GM21526 (cell line): Measurements from ENCODE around the gene IER3.

Experiments used
- ATAC-seq: cut with Tn5 transposase; IDR thresholded peaks from one replicate; pipeline ENCODE4 v1.9.1; 2021; ENCODE audit warnings: moderate library complexity; ENCODE audit not compliant: unreplicated experiment, low FRiP score

Gene IER3

GRCh38 chr6:30711758-30712380, 32.5 kb downstream of the IER3 start:
- no peak for ATAC-seq

GRCh38 chr6:30709101-30709868, 35.1 kb downstream of the IER3 start:
- ATAC-seq = no peak

- ATAC-seq = no peak
Measured at GRCh38 chr6:30707281-30707850, 37.0 kb downstream of the IER3 start.

- ATAC-seq = no peak
Measured at GRCh38 chr6:30705620-30706019, 38.7 kb downstream of the IER3 start.

GRCh38 chr6:30703821-30704220, 40.5 kb downstream of the IER3 start:
- no peak for ATAC-seq

DNA sequence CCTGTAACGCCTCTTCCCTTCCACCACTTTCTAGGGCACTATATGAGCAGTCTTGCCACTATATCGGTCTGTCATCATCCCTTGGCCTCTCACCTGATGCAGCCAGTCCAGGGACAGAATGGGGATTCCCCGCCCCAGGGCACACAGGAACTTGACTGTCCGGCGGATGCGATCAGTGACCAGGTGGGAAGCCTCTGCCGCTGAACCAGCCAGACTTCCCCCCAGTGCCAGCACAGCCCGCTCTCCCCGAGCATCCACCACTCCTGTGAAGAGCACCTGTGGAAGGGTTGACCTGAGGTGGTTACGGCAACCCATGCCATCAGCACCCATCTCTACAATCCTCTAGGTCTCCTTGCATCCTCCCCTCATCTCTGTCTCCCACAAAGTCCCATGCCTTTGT, 41.3 kb downstream of the IER3 start:
- ATAC-seq = no peak

- no peak for ATAC-seq
Measured at GRCh38 chr6:30700340-30700739, 44.0 kb downstream of the IER3 start.

GRCh38 chr6:30696432-30696831, 47.9 kb downstream of the IER3 start:
- ATAC-seq = no peak
